ENCODE measurements around the gene MRPL50. TPM values are rescaled to one million over a fixed set of nuclear protein-coding genes. Genes with fewer than 3 reads are reported as not detected.

The MRPL50 gene
- total and polyA plus RNA-seq, 9 of the 15 experiments (the other 6 are each of a cell fraction or from before 2014, with no cell fraction given), result 17.5 to 107 (median 37.4) TPM

- no peaks in the 10 kb centered on the region for H3K36me3 ChIP-seq (ENCODE audit: control insufficient read depth, insufficient read depth, low read length)
- H3K4me1 ChIP-seq (replicated peaks in 1 of 2; ENCODE audit: control insufficient read depth in 2 of 2, insufficient read depth in 2 of 2, low read length in 2 of 2), result no peaks in the 10 kb centered on the region
- DNase-seq (ENCODE audit: extremely low read depth in 1 of 4, low spot score in 3 of 4) (no peak), FAIRE-seq (no peak), ATAC-seq (no peak)
- H3K4me3 ChIP-seq, result no peak overlapping the region
- H3K27ac ChIP-seq (ENCODE audit: extremely low read depth, low read depth, low read length), result no peak overlapping the region
- H3K9me1 ChIP-seq (ENCODE audit: control insufficient read depth, insufficient read depth, low read length), result no peaks in the 10 kb centered on the region
- no peak overlapping the region for H3K4me2 ChIP-seq (ENCODE audit: insufficient read depth, low read length)
- no peak for TF ChIP-seq PHTF2 (CRISPR knock-in tag; IDR thresholded peaks at IDR 0.05)
- TF ChIP-seq SREBF2 (CRISPR knock-in tag; IDR thresholded peaks at IDR 0.05), result no peak
- TF ChIP-seq TFAM (CRISPR knock-in tag; conservative IDR thresholded peaks at IDR 0.05), result no peak
- TF ChIP-seq RBM17 (IDR thresholded peaks at IDR 0.05; ENCODE audit: borderline replicate concordance, low read depth, low read length), result no peak
- no peak for TF ChIP-seq PTTG1 (tag; IDR thresholded peaks at IDR 0.05; ENCODE audit: low read depth)
- no peak for TF ChIP-seq NRF1 (conservative IDR thresholded peaks at IDR 0.05 in 1 of 2, IDR thresholded peaks at IDR 0.05 in 1 of 2)
- TF ChIP-seq SIN3B (IDR thresholded peaks at IDR 0.05; ENCODE audit: low read depth), result no peak
- TF ChIP-seq RNF2 (IDR thresholded peaks at IDR 0.05), result no peak
- no peak for TF ChIP-seq MAX (CRISPR knock-in tag; IDR thresholded peaks at IDR 0.05)
- no peak for TF ChIP-seq TRIM24 (IDR thresholded peaks at IDR 0.05)
- TF ChIP-seq ZNF239 (CRISPR knock-in tag; IDR thresholded peaks at IDR 0.05), result no peak
- TF ChIP-seq CLOCK (CRISPR knock-in tag; IDR thresholded peaks at IDR 0.05; ENCODE audit: borderline replicate concordance), result no peak
- in situ Hi-C loops (cut with MboI), result no loop called here
- CTCF ChIA-PET (ENCODE audit: low intra/inter-chr PET ratio), result no interaction called here
- H2AFZ ChIP-seq (ENCODE audit: low read depth, low read length), result no peak overlapping the region
- no peaks in the 10 kb centered on the region for H3K9me3 ChIP-seq (replicated peaks; ENCODE audit: control insufficient read depth, insufficient read depth, low read depth, low read length)
- BruUV-seq (replicated peaks), result no TSS peak
- POLR2A ChIA-PET, result no interaction called here
- intact Hi-C loops (cut with micrococcal nuclease), result no loop called here
- no peaks in the 10 kb centered on the region for H4K20me1 ChIP-seq (replicated peaks; ENCODE audit: control insufficient read depth, insufficient read depth, low read length)
- H3K79me2 ChIP-seq (ENCODE audit: control insufficient read depth, insufficient read depth, low read length), result no peaks in the 10 kb centered on the region
- no peak overlapping the region for H3K9ac ChIP-seq (ENCODE audit: insufficient read depth in 1 of 2, low read depth in 2 of 2, low read length in 2 of 2)
- peaks cover 7 to 20% of the 10 kb centered on the region in 2 experiments; a peak in 4 of 5 replicates for H3K27me3 ChIP-seq (ENCODE audit: control insufficient read depth in 2 of 2, insufficient read depth in 2 of 2, low read length in 2 of 2)
These were observed 33.8 kb upstream of the MRPL50 start for GRCh38 chr9:101432171-101432570.

All from K562 (cell line).